ENCODE results near the gene MTF2.

DNA sequence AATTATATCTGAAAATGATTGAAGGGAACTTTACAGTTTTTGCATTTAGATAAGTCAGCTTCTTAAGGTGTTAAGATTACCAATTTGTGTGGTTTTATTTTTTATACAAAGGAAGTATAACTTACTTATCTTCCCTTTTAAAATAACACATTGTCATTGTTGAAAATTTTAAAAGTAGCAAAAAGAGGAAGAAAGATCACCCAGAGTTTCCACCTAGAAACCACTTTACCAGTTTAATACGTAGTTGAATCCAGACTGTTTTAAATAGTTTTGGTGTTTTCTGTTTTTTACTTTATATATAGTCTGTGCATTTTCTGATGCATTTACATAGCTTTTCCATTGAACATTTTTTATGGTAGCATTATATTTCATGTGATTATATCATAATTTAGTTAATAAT is 107.6 kb downstream of the MTF2 start:
- TF ChIP-seq, protein P1, sequence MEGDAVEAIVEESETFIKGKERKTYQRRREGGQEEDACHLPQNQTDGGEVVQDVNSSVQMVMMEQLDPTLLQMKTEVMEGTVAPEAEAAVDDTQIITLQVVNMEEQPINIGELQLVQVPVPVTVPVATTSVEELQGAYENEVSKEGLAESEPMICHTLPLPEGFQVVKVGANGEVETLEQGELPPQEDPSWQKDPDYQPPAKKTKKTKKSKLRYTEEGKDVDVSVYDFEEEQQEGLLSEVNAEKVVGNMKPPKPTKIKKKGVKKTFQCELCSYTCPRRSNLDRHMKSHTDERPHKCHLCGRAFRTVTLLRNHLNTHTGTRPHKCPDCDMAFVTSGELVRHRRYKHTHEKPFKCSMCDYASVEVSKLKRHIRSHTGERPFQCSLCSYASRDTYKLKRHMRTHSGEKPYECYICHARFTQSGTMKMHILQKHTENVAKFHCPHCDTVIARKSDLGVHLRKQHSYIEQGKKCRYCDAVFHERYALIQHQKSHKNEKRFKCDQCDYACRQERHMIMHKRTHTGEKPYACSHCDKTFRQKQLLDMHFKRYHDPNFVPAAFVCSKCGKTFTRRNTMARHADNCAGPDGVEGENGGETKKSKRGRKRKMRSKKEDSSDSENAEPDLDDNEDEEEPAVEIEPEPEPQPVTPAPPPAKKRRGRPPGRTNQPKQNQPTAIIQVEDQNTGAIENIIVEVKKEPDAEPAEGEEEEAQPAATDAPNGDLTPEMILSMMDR (IDR thresholded peaks at IDR 0.05) = no peak
- no peak for TF ChIP-seq POLR2A (IDR thresholded peaks at IDR 0.05)

Data from body of pancreas (tissue), 4 donors.